ENCODE data around the gene ING4. TPM values are rescaled to one million over a fixed set of nuclear protein-coding genes. Genes with fewer than 3 reads are reported as not detected.
A peak's percentile ranks its signal among the peaks of the same experiment; 100 is the strongest.

Gene ING4
- total and polyA plus RNA-seq, 2 of the 13 experiments (the other 11 are each of a cell fraction or from before 2014, with no cell fraction given): 14.4 to 32.4 TPM

- TF ChIP-seq RNF219 (CRISPR knock-in tag; IDR thresholded peaks at IDR 0.05) (no peak), HDAC6 (IDR thresholded peaks at IDR 0.05; ENCODE audit: low read depth, low read length) (no peak), MTA3 (CRISPR knock-in tag; IDR thresholded peaks at IDR 0.05) (no peak), ZNF260 (CRISPR knock-in tag; IDR thresholded peaks at IDR 0.05; ENCODE audit: borderline replicate concordance, low read depth) (no peak), HDAC1 (CRISPR knock-in tag; IDR thresholded peaks at IDR 0.05) (peak; percentile 15), CEBPG (CRISPR knock-in tag; IDR thresholded peaks at IDR 0.05) (peak; percentile 46), SP2 (CRISPR knock-in tag; IDR thresholded peaks at IDR 0.05) (peak; percentile 84), NFIB (CRISPR knock-in tag; IDR thresholded peaks at IDR 0.05; ENCODE audit: borderline replicate concordance) (no peak), CSRNP2 (CRISPR knock-in tag; conservative IDR thresholded peaks at IDR 0.05; ENCODE audit: low read depth) (no peak), ZNF468 (CRISPR knock-in tag; IDR thresholded peaks at IDR 0.05) (0 out of 2 replicates have a peak, but pooled peaks have one; percentile 78), POGK (CRISPR knock-in tag; conservative IDR thresholded peaks at IDR 0.05) (no peak; the same call in 1 of the 2 replicates), ZBTB44 (CRISPR knock-in tag; IDR thresholded peaks at IDR 0.05) (no peak; the same call in 1 of the 2 replicates), SNAPC5 (CRISPR knock-in tag; IDR thresholded peaks at IDR 0.05; ENCODE audit: borderline replicate concordance) (no peak), IRF1 (CRISPR knock-in tag; IDR thresholded peaks at IDR 0.05; ENCODE audit: low read depth) (no peak), ZNF280B (CRISPR knock-in tag; IDR thresholded peaks at IDR 0.05; ENCODE audit: borderline replicate concordance) (no peak), CHD4 (IDR thresholded peaks at IDR 0.05; ENCODE audit: borderline replicate concordance, low read length) (no peak)
These were observed 26.3 kb upstream of the ING4 start, which contains the start of gene ZNF384 (continued) for GRCh38 chr12:6688999-6689882.
